Prostate gland (tissue), 2 donors: ENCODE results near the gene CKMT2. TPM values are rescaled to one million over a fixed set of nuclear protein-coding genes. Genes with fewer than 3 reads are reported as not detected.
A peak's percentile ranks its signal among the peaks of the same experiment; 100 is the strongest.

Experiments used
- DNase-seq: peaks from one replicate; pipeline ENCODE4 v3.0.0-alpha.2; 2019; ENCODE audit warnings: low spot score
- H3K27ac ChIP-seq, 2 donors: fragments of 200-600 bp; sonication (generic); 2 replicates each; pipeline ENCODE4 v1.5.1; 2017 to 2019
- H3K27me3 ChIP-seq: fragments of 200-600 bp; sonication (generic); replicated peaks from 2 replicates; pipeline ENCODE4 v1.5.1; 2019; ENCODE audit not compliant: insufficient read depth
- H3K36me3 ChIP-seq, 2 donors: fragments of 200-600 bp; sonication (generic); 1 replicate in 1 of 2; 2 replicates in 1 of 2; pipeline versions ENCODE4 v1.5.1 to v1.8.1; 2017 to 2019
- H3K4me1 ChIP-seq: fragments of 200-600 bp; sonication (generic); replicated peaks from 2 replicates; pipeline ENCODE4 v1.5.1; 2019
- H3K4me3 ChIP-seq, 2 donors: fragments of 200-600 bp; sonication (generic); 2 replicates each; pipeline ENCODE4 v1.5.1; 2017 to 2019
- H3K9me3 ChIP-seq: fragments of 200-600 bp; sonication (generic); 2 replicates; pipeline ENCODE4 v1.5.1; 2017
- POLR2A ChIP-seq: fragments of 450-650 bp; IDR thresholded peaks from one replicate; pipeline ENCODE4 v1.6.1; 2016; ENCODE audit warnings: antibody characterized with exemption, mild to moderate bottlenecking
- POLR2AphosphoS5 ChIP-seq: sonication (generic); formaldehyde crosslinking; IDR thresholded peaks from one replicate; pipeline ENCODE4 v1.6.1; 2017; ENCODE audit warnings: antibody characterized with exemption
- WGBS: methylation state at CpG from one replicate; pipeline ENCODE4 v1.1.5; 2018; 5-methylcytosine and 5-hydroxymethylcytosine counted together
- intact Hi-C: fragments of 100-400 bp; cut with DNase I; formaldehyde crosslinking; loops from one replicate; pipeline ENCODE4 v1.14.2; 2022
- total RNA-seq, 2 donors: library from RNA; depleted of rRNA; stranded (reverse); fragments of >200 nt; gene quantifications; one replicate each; pipeline ENCODE4 v1.1.0, GENCODE V29; 2016
- TF ChIP-seq, protein P1 (sequence below), 4 experiments: fragments of 200-600 bp in 2 of 4; fragments of 450-650 bp in 2 of 4; sonication (generic) in 2 of 4; IDR thresholded peaks; 1 replicate in 3 of 4; 2 replicates in 1 of 4; pipeline ENCODE4 v1.5.1; 2016 to 2019; ENCODE audit warnings: antibody characterized with exemption in 4 of 4, mild to moderate bottlenecking in 2 of 4, moderate library complexity in 2 of 4

CKMT2 gene
- total RNA-seq, 2 donors from 2014 or later, result 9.8 to 25.4 TPM

DNA sequence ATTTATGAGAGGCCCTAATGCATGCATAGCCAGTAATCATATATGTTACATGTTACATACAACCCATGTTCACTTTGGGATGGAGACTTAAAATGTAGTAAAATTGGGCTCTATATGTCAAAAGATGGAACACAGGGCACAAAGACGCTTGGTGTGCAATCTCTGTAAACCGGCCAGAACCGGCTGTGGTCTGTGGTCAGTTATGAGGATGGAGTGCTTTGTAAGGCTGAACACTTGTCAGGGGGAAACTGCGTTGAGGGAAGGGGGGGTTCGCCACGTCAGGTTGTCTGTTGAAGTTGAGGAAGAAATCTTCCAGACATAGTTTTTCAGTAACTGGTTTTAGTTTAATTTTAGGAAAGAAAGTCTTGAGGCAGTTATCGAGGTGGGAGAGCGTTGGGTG, 2.7 kb upstream of the CKMT2 start:
- 85% methylated on average over 8 of the region's 8 CpGs for WGBS
- Histone ChIP-seq H3K4me3 (no peak overlapping the region), H3K4me1 (no peaks in the 10 kb centered on the region), H3K27me3 (no peaks in the 10 kb centered on the region), H3K9me3 (no peaks in the 10 kb centered on the region), H3K27ac (no peak overlapping the region), H3K36me3 (no peaks in the 10 kb centered on the region)
- TF ChIP-seq POLR2A (no peak), POLR2AphosphoS5 (no peak)
- TF ChIP-seq, protein P1, sequence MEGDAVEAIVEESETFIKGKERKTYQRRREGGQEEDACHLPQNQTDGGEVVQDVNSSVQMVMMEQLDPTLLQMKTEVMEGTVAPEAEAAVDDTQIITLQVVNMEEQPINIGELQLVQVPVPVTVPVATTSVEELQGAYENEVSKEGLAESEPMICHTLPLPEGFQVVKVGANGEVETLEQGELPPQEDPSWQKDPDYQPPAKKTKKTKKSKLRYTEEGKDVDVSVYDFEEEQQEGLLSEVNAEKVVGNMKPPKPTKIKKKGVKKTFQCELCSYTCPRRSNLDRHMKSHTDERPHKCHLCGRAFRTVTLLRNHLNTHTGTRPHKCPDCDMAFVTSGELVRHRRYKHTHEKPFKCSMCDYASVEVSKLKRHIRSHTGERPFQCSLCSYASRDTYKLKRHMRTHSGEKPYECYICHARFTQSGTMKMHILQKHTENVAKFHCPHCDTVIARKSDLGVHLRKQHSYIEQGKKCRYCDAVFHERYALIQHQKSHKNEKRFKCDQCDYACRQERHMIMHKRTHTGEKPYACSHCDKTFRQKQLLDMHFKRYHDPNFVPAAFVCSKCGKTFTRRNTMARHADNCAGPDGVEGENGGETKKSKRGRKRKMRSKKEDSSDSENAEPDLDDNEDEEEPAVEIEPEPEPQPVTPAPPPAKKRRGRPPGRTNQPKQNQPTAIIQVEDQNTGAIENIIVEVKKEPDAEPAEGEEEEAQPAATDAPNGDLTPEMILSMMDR (IDR thresholded peaks at IDR 0.05), result no peak
- intact Hi-C loops, result loop anchor here (2.0 to 5.0 kb wide), 2 partner anchors 14 to 72 kb away; partner anchors contain the start of gene ZCCHC9
- no peak for DNase-seq

GRCh38 chr5:81232464-81233079, 550 bp upstream of the CKMT2 start:
- Histone ChIP-seq H3K4me1 (no peaks in the 10 kb centered on the region), H3K9me3 (no peaks in the 10 kb centered on the region), H3K27me3 (no peaks in the 10 kb centered on the region), H3K36me3 (no peaks in the 10 kb centered on the region), H3K27ac (peak overlapping the region; percentile 13 to 67), H3K4me3 (peak overlapping the region; percentile 20 to 32)
- DNase-seq, result no peak
- intact Hi-C loops, result loop anchor here (5.0 kb wide), 1 partner anchor 70 kb away; the partner anchor contains the start of gene ZCCHC9
- 59% methylated on average over 12 of the region's 12 CpGs for WGBS
- peak; percentile 22 for TF ChIP-seq POLR2AphosphoS5
- TF ChIP-seq, protein P1 (IDR thresholded peaks at IDR 0.05), result no peak
- no peak for TF ChIP-seq POLR2A

DNA sequence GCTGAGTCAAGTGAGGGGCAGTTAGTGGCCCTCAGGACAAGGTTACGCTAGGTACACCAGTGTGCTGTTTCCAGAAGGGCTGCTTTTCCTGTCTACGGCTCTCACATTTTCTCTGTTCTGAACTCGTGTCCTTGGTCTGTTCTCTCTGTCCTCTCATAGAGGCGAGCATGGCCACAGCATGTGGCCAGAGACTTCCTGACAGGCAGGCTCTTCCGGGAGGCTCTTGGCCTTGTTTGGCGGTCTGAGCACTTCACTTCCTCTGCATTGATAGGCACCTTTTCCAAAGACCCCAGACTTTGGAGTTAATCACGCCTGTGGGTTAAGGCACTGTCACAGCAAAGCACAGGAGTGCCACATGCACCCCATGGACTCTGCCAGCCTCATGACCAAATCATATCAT, 1.2 kb downstream of the CKMT2 start:
- no peaks in the 10 kb centered on the region for H3K27me3 ChIP-seq
- intact Hi-C loops, result loop anchor here (5.0 kb wide), 1 partner anchor 68 kb away; the partner anchor contains the start of gene ZCCHC9
- no peak for DNase-seq
- TF ChIP-seq POLR2A, result no peak
- TF ChIP-seq, protein P1 (IDR thresholded peaks at IDR 0.05), result no peak
- H3K36me3 ChIP-seq, result no peaks in the 10 kb centered on the region
- no peaks in the 10 kb centered on the region for H3K4me1 ChIP-seq
- no peak overlapping the region for H3K4me3 ChIP-seq
- H3K27ac ChIP-seq, result peak overlapping the region in 1 of 2 donors; percentile 8
- 88% methylated on average over 7 of the region's 7 CpGs for WGBS
- H3K9me3 ChIP-seq, result no peaks in the 10 kb centered on the region

DNA sequence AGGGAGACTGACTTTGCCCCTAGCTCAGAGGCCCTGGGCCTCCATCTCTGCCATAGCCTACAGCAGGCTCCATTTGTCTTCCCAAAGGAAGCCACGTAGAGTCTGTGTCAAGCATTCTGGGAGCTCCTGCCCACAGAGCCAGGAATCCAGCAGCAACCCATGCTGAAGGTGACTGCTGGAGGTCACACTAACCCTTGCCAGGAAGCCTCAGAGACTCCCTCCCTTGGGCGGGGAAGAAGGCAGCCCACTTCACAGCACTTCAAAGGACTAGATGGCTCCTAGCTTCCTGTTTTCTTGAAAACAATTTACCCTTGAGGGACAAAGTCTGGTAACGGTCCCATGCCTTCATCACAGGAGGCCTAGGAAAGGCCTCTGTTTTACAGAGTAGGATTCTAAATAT, 1.7 kb downstream of the CKMT2 start:
- Histone ChIP-seq H3K4me1 (no peaks in the 10 kb centered on the region), H3K27me3 (no peaks in the 10 kb centered on the region), H3K36me3 (no peaks in the 10 kb centered on the region), H3K4me3 (no peak overlapping the region), H3K27ac (peak overlapping the region in 1 of 2 donors; percentile 8), H3K9me3 (no peaks in the 10 kb centered on the region)
- intact Hi-C loops, result loop anchor here (5.0 kb wide), 1 partner anchor 68 kb away; the partner anchor contains the start of gene ZCCHC9
- TF ChIP-seq POLR2A, result no peak
- TF ChIP-seq, protein P1 (IDR thresholded peaks at IDR 0.05), result no peak
- no peak for DNase-seq
- whole genome bisulfite sequencing, result 81% methylated on average over 3 of the region's 3 CpGs
